Measurements from ENCODE around the gene GFER.
A peak's percentile ranks its signal among the peaks of the same experiment; 100 is the strongest.
"Not testable (repeated sequence)": the region's sequence is repeated elsewhere in the genome, so short reads cannot be mapped to it uniquely, and the experiment has no call there.

GFER gene

GRCh38 chr16:1983544-1984346 lies at the start of gene GFER:
Gene GFER, plus strand, starts transcription at chr16:1984193. Its CDS starts 26 bp downstream, at chr16:1984219.
- H3K4me1 ChIP-seq (ENCODE audit: control insufficient read depth in 1 of 2, insufficient read depth in 2 of 2, low read length in 2 of 2) = peaks cover 55 to 66% of the 10 kb centered on the region in 2 donors
- H3K27ac ChIP-seq (ENCODE audit: low read depth, low read length) = peak within 1 kb of the TSS; percentile 73

GRCh38 chr16:1936945-1937479 lies 47.0 kb upstream of the GFER start:
- Histone ChIP-seq H3K36me3 (ENCODE audit: control insufficient read depth in 1 of 2, insufficient read depth in 2 of 2, low read length in 2 of 2) (peaks cover 14 to 26% of the 10 kb centered on the region in 2 donors), H3K27ac (ENCODE audit: low read depth, low read length) (no peak overlapping the region), H3K9me3 (ENCODE audit: control insufficient read depth in 1 of 2, low read length in 2 of 2) (no peaks in the 10 kb centered on the region), H3K27me3 (ENCODE audit: control insufficient read depth in 1 of 2, insufficient read depth in 2 of 2, low read length in 2 of 2) (no peaks in the 10 kb centered on the region), H3K9ac (ENCODE audit: low read depth in 1 of 2, low read length in 2 of 2) (no peak overlapping the region), H3K4me1 (ENCODE audit: control insufficient read depth in 1 of 2, insufficient read depth in 2 of 2, low read length in 2 of 2) (peaks cover 19 to 33% of the 10 kb centered on the region in 2 donors), H3K4me3 (ENCODE audit: low read depth in 1 of 2, low read length in 2 of 2) (no peak overlapping the region)

More at GRCh38 chr16:1983544-1984346, at the start of gene GFER:
- peak within 1 kb of the TSS; percentile 78 to 86 for H3K4me3 ChIP-seq (ENCODE audit: low read depth in 1 of 2, low read length in 2 of 2)
- H3K9me3 ChIP-seq (ENCODE audit: control insufficient read depth in 1 of 2, low read length in 2 of 2) = no peaks in the 10 kb centered on the region
- H3K27me3 ChIP-seq (ENCODE audit: control insufficient read depth in 1 of 2, insufficient read depth in 2 of 2, low read length in 2 of 2) = peaks cover 14 to 18% of the 10 kb centered on the region in 2 donors
- H3K9ac ChIP-seq (ENCODE audit: low read depth in 1 of 2, low read length in 2 of 2) = peak within 1 kb of the TSS; percentile 77 to 79
- peaks cover 17 to 18% of the 10 kb centered on the region in 2 donors for H3K36me3 ChIP-seq (ENCODE audit: control insufficient read depth in 1 of 2, insufficient read depth in 2 of 2, low read length in 2 of 2)

GRCh38 chr16:1938316-1938715 lies 45.7 kb upstream of the GFER start:
- H3K27me3 ChIP-seq (ENCODE audit: control insufficient read depth in 1 of 2, insufficient read depth in 2 of 2, low read length in 2 of 2) = no peaks in the 10 kb centered on the region
- no peak overlapping the region for H3K4me3 ChIP-seq (ENCODE audit: low read depth in 1 of 2, low read length in 2 of 2)
- no peaks in the 10 kb centered on the region for H3K9me3 ChIP-seq (ENCODE audit: control insufficient read depth in 1 of 2, low read length in 2 of 2)
- H3K27ac ChIP-seq (ENCODE audit: low read depth, low read length) = no peak overlapping the region
- H3K9ac ChIP-seq (ENCODE audit: low read depth in 1 of 2, low read length in 2 of 2) = no peak overlapping the region
- peaks cover 14 to 26% of the 10 kb centered on the region in 2 donors for H3K36me3 ChIP-seq (ENCODE audit: control insufficient read depth in 1 of 2, insufficient read depth in 2 of 2, low read length in 2 of 2)
- H3K4me1 ChIP-seq (ENCODE audit: control insufficient read depth in 1 of 2, insufficient read depth in 2 of 2, low read length in 2 of 2) = peaks cover 23 to 42% of the 10 kb centered on the region in 2 donors

- Histone ChIP-seq H3K27me3 (ENCODE audit: control insufficient read depth in 1 of 2, insufficient read depth in 2 of 2, low read length in 2 of 2) (no peaks in the 10 kb centered on the region), H3K27ac (ENCODE audit: low read depth, low read length) (no peak overlapping the region), H3K4me3 (ENCODE audit: low read depth in 1 of 2, low read length in 2 of 2) (no peak overlapping the region), H3K9me3 (ENCODE audit: control insufficient read depth in 1 of 2, low read length in 2 of 2) (no peaks in the 10 kb centered on the region), H3K36me3 (ENCODE audit: control insufficient read depth in 1 of 2, insufficient read depth in 2 of 2, low read length in 2 of 2) (peaks cover 14 to 26% of the 10 kb centered on the region in 2 donors), H3K4me1 (ENCODE audit: control insufficient read depth in 1 of 2, insufficient read depth in 2 of 2, low read length in 2 of 2) (peaks cover 23 to 42% of the 10 kb centered on the region in 2 donors), H3K9ac (ENCODE audit: low read depth in 1 of 2, low read length in 2 of 2) (no peak overlapping the region)
Measured at GRCh38 chr16:1938910-1939309, 45.1 kb upstream of the GFER start.

GRCh38 chr16:1939833-1940232 lies 44.2 kb upstream of the GFER start:
- H3K4me3 ChIP-seq (ENCODE audit: low read depth in 1 of 2, low read length in 2 of 2); H3K27me3 ChIP-seq (ENCODE audit: control insufficient read depth in 1 of 2, insufficient read depth in 2 of 2, low read length in 2 of 2); H3K9me3 ChIP-seq (ENCODE audit: control insufficient read depth in 1 of 2, low read length in 2 of 2); H3K9ac ChIP-seq (ENCODE audit: low read depth in 1 of 2, low read length in 2 of 2); H3K27ac ChIP-seq (ENCODE audit: low read depth, low read length): not testable (repeated sequence)
- Histone ChIP-seq H3K36me3 (ENCODE audit: control insufficient read depth in 1 of 2, insufficient read depth in 2 of 2, low read length in 2 of 2) (peaks cover 14 to 26% of the 10 kb centered on the region in 2 donors), H3K4me1 (ENCODE audit: control insufficient read depth in 1 of 2, insufficient read depth in 2 of 2, low read length in 2 of 2) (peaks cover 23 to 42% of the 10 kb centered on the region in 2 donors)

GRCh38 chr16:1940273-1941161 lies 43.5 kb upstream of the GFER start:
- Histone ChIP-seq H3K4me3 (ENCODE audit: low read depth in 1 of 2, low read length in 2 of 2) (peak overlapping the region; percentile 28 to 48), H3K9me3 (ENCODE audit: control insufficient read depth in 1 of 2, low read length in 2 of 2) (no peaks in the 10 kb centered on the region), H3K4me1 (ENCODE audit: control insufficient read depth in 1 of 2, insufficient read depth in 2 of 2, low read length in 2 of 2) (peaks cover 23 to 36% of the 10 kb centered on the region in 2 donors), H3K27ac (ENCODE audit: low read depth, low read length) (no peak overlapping the region), H3K36me3 (ENCODE audit: control insufficient read depth in 1 of 2, insufficient read depth in 2 of 2, low read length in 2 of 2) (peaks cover 14 to 26% of the 10 kb centered on the region in 2 donors), H3K9ac (ENCODE audit: low read depth in 1 of 2, low read length in 2 of 2) (peak overlapping the region in 1 of 2 donors; percentile 1), H3K27me3 (ENCODE audit: control insufficient read depth in 1 of 2, insufficient read depth in 2 of 2, low read length in 2 of 2) (no peaks in the 10 kb centered on the region)

GRCh38 chr16:1941162-1942046 lies 42.6 kb upstream of the GFER start:
- Histone ChIP-seq H3K27me3 (ENCODE audit: control insufficient read depth in 1 of 2, insufficient read depth in 2 of 2, low read length in 2 of 2) (no peaks in the 10 kb centered on the region), H3K9ac (ENCODE audit: low read depth in 1 of 2, low read length in 2 of 2) (peak overlapping the region in 1 of 2 donors; percentile 1), H3K9me3 (ENCODE audit: control insufficient read depth in 1 of 2, low read length in 2 of 2) (no peaks in the 10 kb centered on the region), H3K27ac (ENCODE audit: low read depth, low read length) (no peak overlapping the region), H3K4me1 (ENCODE audit: control insufficient read depth in 1 of 2, insufficient read depth in 2 of 2, low read length in 2 of 2) (peaks cover 23 to 33% of the 10 kb centered on the region in 2 donors), H3K4me3 (ENCODE audit: low read depth in 1 of 2, low read length in 2 of 2) (peak overlapping the region; percentile 86 to 93), H3K36me3 (ENCODE audit: control insufficient read depth in 1 of 2, insufficient read depth in 2 of 2, low read length in 2 of 2) (peaks cover 14 to 26% of the 10 kb centered on the region in 2 donors)

- Histone ChIP-seq H3K36me3 (ENCODE audit: control insufficient read depth in 1 of 2, insufficient read depth in 2 of 2, low read length in 2 of 2) (peaks cover 14 to 23% of the 10 kb centered on the region in 2 donors), H3K9me3 (ENCODE audit: control insufficient read depth in 1 of 2, low read length in 2 of 2) (no peaks in the 10 kb centered on the region), H3K9ac (ENCODE audit: low read depth in 1 of 2, low read length in 2 of 2) (peak overlapping the region; percentile 74 to 82), H3K4me3 (ENCODE audit: low read depth in 1 of 2, low read length in 2 of 2) (peak overlapping the region; percentile 86 to 93), H3K27me3 (ENCODE audit: control insufficient read depth in 1 of 2, insufficient read depth in 2 of 2, low read length in 2 of 2) (no peaks in the 10 kb centered on the region), H3K27ac (ENCODE audit: low read depth, low read length) (no peak overlapping the region), H3K4me1 (ENCODE audit: control insufficient read depth in 1 of 2, insufficient read depth in 2 of 2, low read length in 2 of 2) (peaks cover 23 to 33% of the 10 kb centered on the region in 2 donors)
Measured at GRCh38 chr16:1942047-1942809, 41.8 kb upstream of the GFER start.

All from duodenal mucosa (tissue), 2 donors.